Stimulated activated CD8-positive, alpha-beta memory T cell treated with anti-CD3 and anti-CD28 coated beads, Interleukin-7, amount 100 ng/mL, for 48 hours (primary cell): Measurements from ENCODE around the gene CCDC144A.
"Not testable (repeated sequence)": the region's sequence is repeated elsewhere in the genome, so short reads cannot be mapped to it uniquely, and the experiment has no call there.

Experiments
- DNase-seq, 2 donors: peaks; one replicate each; pipeline ENCODE4 v3.0.0-alpha.2; 2020; ENCODE audit warnings: low read depth in 1 of 2; ENCODE audit errors: extremely low read depth in 1 of 2

CCDC144A gene

GRCh38 chr17:16751924-16752287 lies 61.9 kb downstream of the CCDC144A start:
- not testable (repeated sequence) for DNase-seq

- DNase-seq: not testable (repeated sequence)
Observed at GRCh38 chr17:16757520-16757919, 67.5 kb downstream of the CCDC144A start.

GRCh38 chr17:16758177-16758576 lies 68.1 kb downstream of the CCDC144A start:
- not testable (repeated sequence) for DNase-seq

- not testable (repeated sequence) for DNase-seq
Observed at GRCh38 chr17:16768290-16769175, 78.5 kb downstream of the CCDC144A start.

GRCh38 chr17:16772394-16773145 lies 82.5 kb downstream of the CCDC144A start:
- DNase-seq: not testable (repeated sequence)

- DNase-seq: not testable (repeated sequence)
Observed at GRCh38 chr17:16773146-16773522, 83.1 kb downstream of the CCDC144A start.

- not testable (repeated sequence) for DNase-seq
Observed at GRCh38 chr17:16787851-16788250, 97.8 kb downstream of the CCDC144A start.

GRCh38 chr17:16788889-16789536 lies 99.0 kb downstream of the CCDC144A start:
- DNase-seq: not testable (repeated sequence)

- not testable (repeated sequence) for DNase-seq
Observed at GRCh38 chr17:16789622-16790021, 99.6 kb downstream of the CCDC144A start.

- not testable (repeated sequence) for DNase-seq
Observed at GRCh38 chr17:16790313-16790871, 100.4 kb downstream of the CCDC144A start.

GRCh38 chr17:16794215-16794614 lies 104.2 kb downstream of the CCDC144A start:
- not testable (repeated sequence) for DNase-seq

GRCh38 chr17:16795894-16796293 lies 105.9 kb downstream of the CCDC144A start:
- not testable (repeated sequence) for DNase-seq

- not testable (repeated sequence) for DNase-seq
Observed at GRCh38 chr17:16804851-16805250, 114.8 kb downstream of the CCDC144A start.

GRCh38 chr17:16806599-16806998 lies 116.6 kb downstream of the CCDC144A start:
- DNase-seq: not testable (repeated sequence)

GRCh38 chr17:16807620-16808019 lies 117.6 kb downstream of the CCDC144A start:
- not testable (repeated sequence) for DNase-seq

GRCh38 chr17:16810236-16810635 lies 120.2 kb downstream of the CCDC144A start:
- not testable (repeated sequence) for DNase-seq

- DNase-seq: not testable (repeated sequence)
Observed at GRCh38 chr17:16812126-16812525, 122.1 kb downstream of the CCDC144A start.

GRCh38 chr17:16814439-16814838 lies 124.4 kb downstream of the CCDC144A start:
- DNase-seq: no peak

- DNase-seq: no peak
Observed at GRCh38 chr17:16817201-16817600, 127.2 kb downstream of the CCDC144A start.

GRCh38 chr17:16817940-16818339 lies 127.9 kb downstream of the CCDC144A start:
- DNase-seq: not testable (repeated sequence)

- DNase-seq: no peak
Observed at GRCh38 chr17:16818340-16818739, 128.3 kb downstream of the CCDC144A start.
